Measurements from ENCODE around the gene BABAM2.

DNA sequence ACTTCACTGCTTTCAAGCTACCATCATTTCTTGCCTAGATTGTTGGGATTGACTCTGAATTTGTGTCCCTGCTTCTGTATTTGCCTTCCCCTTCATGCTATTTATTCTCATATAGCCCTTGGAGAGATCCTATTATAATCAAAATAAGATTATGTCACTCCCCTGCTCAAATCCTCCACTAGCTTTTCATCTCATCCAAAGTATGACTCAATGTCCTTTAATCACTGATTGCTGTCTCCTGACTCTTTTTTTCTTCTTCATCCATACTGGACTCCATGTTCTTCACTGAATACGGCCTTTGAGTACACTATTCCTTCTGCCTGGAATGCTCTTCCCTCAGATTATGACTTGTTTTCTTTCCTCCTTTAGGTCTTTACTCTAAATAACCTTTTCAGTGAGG lies 5.3 kb upstream of the BABAM2 start:
- TF ChIP-seq CTCF (IDR thresholded peaks at IDR 0.05; ENCODE audit: insufficient read depth, low read depth, low read length) (no peak), EZH2 (IDR thresholded peaks at IDR 0.05; ENCODE audit: insufficient read depth, low read length) (no peak)
